Neuronal stem cell (in vitro differentiated cells): ENCODE results near the gene LIG1. TPM values are rescaled to one million over a fixed set of nuclear protein-coding genes. Genes with fewer than 3 reads are reported as not detected.
A peak's percentile ranks its signal among the peaks of the same experiment; 100 is the strongest.

Source experiments
- DNase-seq: peaks from one replicate; pipeline ENCODE4 v3.0.0-alpha.2; 2013; ENCODE audit warnings: low spot score
- H2AFZ ChIP-seq: one replicate; pipeline ENCODE4 v1.6.1; 2013; ENCODE audit warnings: mild to moderate bottlenecking, low read length, inconsistent platforms
- H2AK5ac ChIP-seq: 2 replicates; pipeline ENCODE4 v1.6.1; 2013; ENCODE audit warnings: low read depth, mild to moderate bottlenecking, inconsistent platforms, low read length, moderate library complexity, mixed read lengths
- H2BK120ac ChIP-seq: 2 replicates; pipeline ENCODE4 v1.6.1; 2013; ENCODE audit warnings: low read depth, mild to moderate bottlenecking, inconsistent platforms, low read length, moderate library complexity, mixed read lengths
- H2BK12ac ChIP-seq: one replicate; pipeline ENCODE4 v1.6.1; 2013; ENCODE audit warnings: low read length, inconsistent platforms
- H2BK15ac ChIP-seq: 2 replicates; pipeline ENCODE4 v1.6.1; 2013; ENCODE audit warnings: mild to moderate bottlenecking, low read length, inconsistent platforms, mixed read lengths
- H2BK5ac ChIP-seq: one replicate; pipeline ENCODE4 v1.6.1; 2013; ENCODE audit warnings: inconsistent platforms, mild to moderate bottlenecking, low read length, moderate library complexity
- H3K14ac ChIP-seq: one replicate; pipeline ENCODE4 v1.6.1; 2013; ENCODE audit warnings: low read length, inconsistent platforms
- H3K18ac ChIP-seq: 2 replicates; pipeline ENCODE4 v1.6.1; 2013; ENCODE audit warnings: low read length, inconsistent platforms
- H3K23ac ChIP-seq: 2 replicates; pipeline ENCODE4 v1.6.1; 2013; ENCODE audit warnings: low read depth, mild to moderate bottlenecking, mixed read lengths, low read length, inconsistent platforms; ENCODE audit not compliant: poor library complexity
- H3K27ac ChIP-seq: replicated peaks from 3 replicates; pipeline ENCODE4 v1.5.1; 2013; ENCODE audit warnings: low read length, inconsistent platforms
- H3K27me3 ChIP-seq, 3 experiments: 2 replicates each; pipeline ENCODE4 v1.6.1; 2013; ENCODE audit warnings: low read length in 3 of 3, mild to moderate bottlenecking in 2 of 3, inconsistent platforms in 1 of 3, low read depth in 1 of 3, mixed read lengths in 1 of 3, moderate library complexity in 1 of 3; ENCODE audit not compliant: control insufficient read depth in 3 of 3, insufficient read depth in 3 of 3
- H3K36me3 ChIP-seq, 2 donors: replicated peaks in 1 of 2; 2 replicates each; pipeline ENCODE4 v1.6.1; 2013; ENCODE audit warnings: low read length in 2 of 2; ENCODE audit not compliant: control insufficient read depth in 2 of 2, insufficient read depth in 2 of 2
- H3K4ac ChIP-seq: 2 replicates; pipeline ENCODE4 v1.6.1; 2013; ENCODE audit warnings: inconsistent platforms, mild to moderate bottlenecking, low read length, moderate library complexity
- H3K4me1 ChIP-seq, 2 donors: 1 replicate in 1 of 2; 2 replicates in 1 of 2; pipeline ENCODE4 v1.6.1; 2013; ENCODE audit warnings: low read length in 2 of 2, low read depth in 1 of 2; ENCODE audit not compliant: control insufficient read depth in 2 of 2, insufficient read depth in 1 of 2
- H3K4me2 ChIP-seq: one replicate; pipeline ENCODE4 v1.6.1; 2013; ENCODE audit warnings: mild to moderate bottlenecking, low read length, inconsistent platforms; ENCODE audit not compliant: insufficient read depth, poor library complexity, severe bottlenecking
- H3K4me3 ChIP-seq, 2 donors: 2 replicates each; pipeline ENCODE4 v1.5.1; 2013; ENCODE audit warnings: low read length in 2 of 2, mild to moderate bottlenecking in 2 of 2, inconsistent platforms in 1 of 2, moderate library complexity in 1 of 2
- H3K79me1 ChIP-seq: one replicate; pipeline ENCODE4 v1.6.1; 2013; ENCODE audit warnings: low read depth, mild to moderate bottlenecking, inconsistent platforms, low read length, moderate library complexity
- H3K9ac ChIP-seq: one replicate; pipeline ENCODE4 v1.6.1; 2013; ENCODE audit warnings: mild to moderate bottlenecking, low read depth, low read length, inconsistent platforms; ENCODE audit not compliant: poor library complexity
- H3K9me3 ChIP-seq, 2 donors: replicated peaks in 1 of 2; 2 replicates each; pipeline versions ENCODE3 to v1.6.1; 2013; ENCODE audit warnings: low read length in 2 of 2, mild to moderate bottlenecking in 2 of 2, inconsistent platforms in 1 of 2, low read depth in 1 of 2, mixed read lengths in 1 of 2, moderate library complexity in 1 of 2; ENCODE audit not compliant: control insufficient read depth in 2 of 2, insufficient read depth in 1 of 2
- H4K8ac ChIP-seq: one replicate; pipeline ENCODE4 v1.6.1; 2013; ENCODE audit warnings: low read depth, mild to moderate bottlenecking, inconsistent platforms, low read length, moderate library complexity
- H4K91ac ChIP-seq: one replicate; pipeline ENCODE4 v1.6.1; 2013; ENCODE audit warnings: low read length, low read depth, mild to moderate bottlenecking, inconsistent platforms; ENCODE audit not compliant: poor library complexity
- WGBS, 2 donors: extraction: QIAGEN DNeasy Blood & Tissue Kit; methylation state at CpG; one replicate each; pipeline ENCODE4 v1.1.7; 2013; ENCODE audit warnings: missing lambda C conversion rate in 2 of 2, mixed read lengths in 1 of 2; ENCODE audit not compliant: insufficient read length in 2 of 2, insufficient replicate concordance in 1 of 2; ENCODE audit errors: extremely low coverage in 2 of 2; 5-methylcytosine and 5-hydroxymethylcytosine counted together
- polyA plus RNA-seq, 2 experiments: library from polyadenylated mRNA; stranded (reverse); fragments of 200-250 nt; gene quantifications; one replicate each; pipeline ENCODE4 v1.2.3, GENCODE V29; 2013

The LIG1 gene
- polyA plus RNA-seq (2013, experiment 1 of 2): 47.5 TPM
- 43.5 TPM for polyA plus RNA-seq (2013, experiment 2 of 2)

DNA sequence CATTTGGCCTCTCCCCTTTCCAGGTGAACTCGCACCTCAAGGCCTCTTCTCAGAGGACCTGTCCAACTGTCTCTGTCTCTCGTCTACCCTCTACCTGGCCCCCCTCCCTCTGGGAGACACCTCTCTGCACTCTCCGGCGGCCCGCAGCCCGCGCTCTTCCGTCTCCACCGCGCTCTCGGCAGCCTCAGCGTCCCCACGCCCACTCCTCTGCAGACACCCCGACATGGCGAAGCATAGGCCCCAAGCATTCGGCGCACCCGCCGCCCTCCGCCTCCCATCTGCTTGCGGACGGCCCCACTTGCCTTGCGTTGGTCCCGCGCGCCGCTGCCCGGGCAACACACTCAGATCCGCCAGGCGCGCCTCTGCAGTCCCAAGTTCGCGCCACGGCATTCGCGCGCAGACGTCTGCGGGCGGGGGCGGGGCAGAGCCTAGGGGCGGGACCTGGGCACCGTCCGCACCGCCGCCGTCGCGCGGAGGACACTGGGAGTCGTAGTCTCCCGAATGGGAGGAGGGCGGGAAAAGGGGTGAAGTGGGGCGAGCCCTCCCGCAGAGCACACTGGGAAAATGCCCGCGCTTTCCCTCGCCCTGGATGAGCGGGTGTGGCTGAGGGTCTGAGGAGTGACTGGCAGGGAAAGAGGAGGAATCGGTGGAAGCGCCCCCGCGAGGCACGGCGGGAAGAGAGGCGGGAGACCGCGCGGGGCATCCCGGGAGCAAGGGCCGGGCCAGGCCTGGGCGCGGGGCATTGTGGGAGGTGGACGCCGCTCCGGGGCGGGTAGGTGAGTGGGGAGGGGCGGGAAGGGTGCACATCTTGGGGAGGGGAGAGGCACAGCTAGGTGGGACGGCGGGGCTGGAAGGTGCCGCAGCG lies at the start of gene LIG1, which contains the start of gene ZSWIM9:
Gene LIG1, minus strand, starts transcription at position 406 of the 865 bp plus-strand sequence. CDS start 4,778 bp downstream, outside the sequence.
Gene ZSWIM9, plus strand, starts transcription at position 742 of the 865 bp plus-strand sequence. CDS start 1,123 bp downstream, outside the sequence.
- Histone ChIP-seq H3K18ac (peak within 1 kb of the TSS; percentile 100), H3K4me3 (peak within 1 kb of the TSS; percentile 97 to 100), H2BK15ac (peak within 1 kb of the TSS; percentile 82), H3K9ac (peak within 1 kb of the TSS; percentile 98), H4K8ac (no peak within 1 kb of the TSS), H2AFZ (peak within 1 kb of the TSS; percentile 100), H2BK5ac (peak within 1 kb of the TSS; percentile 99), H3K4me2 (peak within 1 kb of the TSS; percentile 83), H2BK120ac (peak within 1 kb of the TSS; percentile 95), H3K14ac (peak within 1 kb of the TSS; percentile 95), H3K9me3 (no peaks in the 10 kb centered on the region), H4K91ac (peak within 1 kb of the TSS; percentile 67), H2BK12ac (no peak within 1 kb of the TSS), H2AK5ac (peak within 1 kb of the TSS; percentile 98), H3K4ac (peak within 1 kb of the TSS; percentile 38), H3K79me1 (peaks cover 10% of the 10 kb centered on the region), H3K4me1 (peaks cover 6 to 8% of the 10 kb centered on the region in 2 donors), H3K36me3 (peaks cover 12 to 42% of the 10 kb centered on the region in 2 donors), H3K23ac (peak within 1 kb of the TSS; percentile 92), H3K27me3 (no peaks in the 10 kb centered on the region), H3K27ac (peak within 1 kb of the TSS; percentile 100)
- no CpG with 5 or more reads among the region's 82 CpGs for WGBS, 2 donors
- DNase-seq: peak; percentile 91

- Histone ChIP-seq H3K79me1 (no peaks in the 10 kb centered on the region), H2BK5ac (no peak overlapping the region), H2BK120ac (no peak overlapping the region), H3K36me3 (peaks cover 4 to 73% of the 10 kb centered on the region in 2 donors), H3K23ac (no peak overlapping the region), H3K9ac (no peak overlapping the region), H3K14ac (no peak overlapping the region), H3K4me3 (no peak overlapping the region), H3K27me3 (no peaks in the 10 kb centered on the region), H3K4ac (no peak overlapping the region), H3K4me2 (no peak overlapping the region), H2AK5ac (no peak overlapping the region), H2BK12ac (no peak overlapping the region), H2BK15ac (no peak overlapping the region), H3K9me3 (no peaks in the 10 kb centered on the region), H4K8ac (no peak overlapping the region), H3K18ac (no peak overlapping the region), H4K91ac (no peak overlapping the region), H3K27ac (no peak overlapping the region), H2AFZ (no peak overlapping the region), H3K4me1 (peaks cover 0 to 4% of the 10 kb centered on the region in 2 donors)
- no peak for DNase-seq
- no CpG with 5 or more reads among the region's 6 CpGs for WGBS, 2 donors
These were observed 48.9 kb upstream of the LIG1 start for GRCh38 chr19:48218997-48219396.

- H2AFZ ChIP-seq: no peak overlapping the region
- H2BK12ac ChIP-seq: no peak overlapping the region
- H3K14ac ChIP-seq: no peak overlapping the region
- no peak overlapping the region for H3K4ac ChIP-seq
- H3K27ac ChIP-seq: no peak overlapping the region
- H2BK120ac ChIP-seq: no peak overlapping the region
- no peak overlapping the region for H3K23ac ChIP-seq
- no peak overlapping the region for H4K8ac ChIP-seq
- no peak overlapping the region for H3K4me3 ChIP-seq
- H3K27me3 ChIP-seq: no peaks in the 10 kb centered on the region
- H3K9ac ChIP-seq: no peak overlapping the region
- no peak overlapping the region for H4K91ac ChIP-seq
- peaks cover 2 to 81% of the 10 kb centered on the region in 2 donors for H3K36me3 ChIP-seq
- peaks cover 0 to 4% of the 10 kb centered on the region in 2 donors for H3K4me1 ChIP-seq
- H3K9me3 ChIP-seq: no peaks in the 10 kb centered on the region
- no peak overlapping the region for H3K4me2 ChIP-seq
- H3K18ac ChIP-seq: no peak overlapping the region
- WGBS, 2 donors: no CpG with 5 or more reads among the region's 14 CpGs
- H3K79me1 ChIP-seq: no peaks in the 10 kb centered on the region
- DNase-seq: no peak
- H2AK5ac ChIP-seq: no peak overlapping the region
- H2BK15ac ChIP-seq: no peak overlapping the region
- no peak overlapping the region for H2BK5ac ChIP-seq
These were observed 46.8 kb upstream of the LIG1 start for GRCh38 chr19:48216933-48217332.

GRCh38 chr19:48213959-48214358 lies 43.8 kb upstream of the LIG1 start:
- no peaks in the 10 kb centered on the region for H3K4me1 ChIP-seq
- H3K27me3 ChIP-seq: no peaks in the 10 kb centered on the region
- H2BK12ac ChIP-seq: no peak overlapping the region
- no CpG with 5 or more reads among the region's 5 CpGs for WGBS, 2 donors
- H2BK5ac ChIP-seq: no peak overlapping the region
- no peak overlapping the region for H2BK120ac ChIP-seq
- no peak overlapping the region for H4K91ac ChIP-seq
- H2AFZ ChIP-seq: no peak overlapping the region
- H3K14ac ChIP-seq: no peak overlapping the region
- no peak overlapping the region for H2BK15ac ChIP-seq
- no peak overlapping the region for H3K4me2 ChIP-seq
- peak overlapping the region; percentile 27 for H3K4ac ChIP-seq
- H3K18ac ChIP-seq: no peak overlapping the region
- H3K23ac ChIP-seq: no peak overlapping the region
- H4K8ac ChIP-seq: no peak overlapping the region
- DNase-seq: no peak
- H3K9ac ChIP-seq: no peak overlapping the region
- no peak overlapping the region for H3K27ac ChIP-seq
- no peaks in the 10 kb centered on the region for H3K79me1 ChIP-seq
- H3K9me3 ChIP-seq: no peaks in the 10 kb centered on the region
- H3K36me3 ChIP-seq: peaks cover 2 to 74% of the 10 kb centered on the region in 2 donors
- H3K4me3 ChIP-seq: no peak overlapping the region
- H2AK5ac ChIP-seq: no peak overlapping the region
